RWPE1 (cell line): ENCODE data around the gene CORO7.
A peak's percentile ranks its signal among the peaks of the same experiment; 100 is the strongest.

ENCODE experiments used
- CTCF ChIA-PET: fragments of 350-600 bp; sonication (Branson Sonifier 250); formaldehyde crosslinking; extraction: SDS; loops from one replicate; lab custom pipeline; 2021; lab: Yijun Ruan, JAX
- POLR2A ChIA-PET: fragments of 400-600 bp; formaldehyde crosslinking; extraction: SDS; loops from one replicate; lab custom pipeline; 2020; ENCODE audit warnings: antibody characterized with exemption; ENCODE audit not compliant: low non-redundant PET; lab: Yijun Ruan, JAX
- DNase-seq: peaks from one replicate; pipeline ENCODE4 v3.0.0; 2012; ENCODE audit warnings: low spot score
- H3K27ac ChIP-seq: fragments of 450-650 bp; 2 replicates; pipeline ENCODE4 v1.5.1; 2017
- TF ChIP-seq, protein P1 (sequence below): fragments of 450-650 bp; conservative IDR thresholded peaks from 2 replicates; pipeline ENCODE4 v1.5.1; 2017; ENCODE audit warnings: low read depth, mild to moderate bottlenecking

CORO7 gene

DNA sequence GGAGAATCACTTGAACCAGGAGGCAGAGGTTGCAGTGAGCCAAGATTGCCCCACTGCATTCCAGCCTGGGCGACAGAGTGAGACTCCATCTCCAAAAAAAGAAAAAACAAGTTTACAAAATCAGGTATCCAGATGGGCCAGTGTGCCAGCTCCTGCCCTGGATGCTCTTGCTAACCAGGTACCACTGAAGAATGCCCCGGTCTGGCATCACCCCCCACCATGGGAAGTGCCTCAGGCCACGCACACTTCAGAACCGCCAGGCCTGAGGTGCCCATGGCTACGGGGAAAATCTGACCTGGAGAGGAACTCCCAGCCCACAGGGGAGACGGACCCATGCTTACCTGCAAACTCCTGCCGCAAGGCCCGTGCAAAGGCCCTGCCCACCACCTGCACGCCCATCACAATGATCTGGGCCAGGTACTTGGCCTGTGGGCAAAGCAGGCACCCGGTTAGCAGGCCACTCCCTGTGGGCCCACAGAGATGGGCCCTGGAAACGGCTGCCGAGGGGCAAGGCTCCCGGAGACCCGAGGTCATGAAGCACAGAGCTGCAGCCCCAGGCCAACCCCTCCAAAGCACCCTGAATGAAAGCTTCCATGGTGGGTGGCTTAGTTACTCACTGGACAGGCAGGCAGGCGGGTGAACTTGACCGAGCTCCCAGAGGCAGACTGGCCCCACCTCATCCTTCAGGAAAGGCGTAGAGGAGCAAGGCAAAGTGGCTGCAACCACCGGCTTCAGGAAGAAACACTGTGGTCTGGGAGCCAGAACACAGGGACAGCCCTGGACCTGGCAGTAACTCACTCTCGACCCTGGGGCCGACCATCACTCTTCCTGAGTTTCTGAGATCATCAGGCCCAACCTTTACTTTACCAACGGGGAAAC is 73.3 kb downstream of the CORO7 start:
- H3K27ac ChIP-seq, result peak overlapping the region; percentile 38
- CTCF ChIA-PET, result no interaction called here
- POLR2A ChIA-PET, result no interaction called here
- TF ChIP-seq, protein P1, sequence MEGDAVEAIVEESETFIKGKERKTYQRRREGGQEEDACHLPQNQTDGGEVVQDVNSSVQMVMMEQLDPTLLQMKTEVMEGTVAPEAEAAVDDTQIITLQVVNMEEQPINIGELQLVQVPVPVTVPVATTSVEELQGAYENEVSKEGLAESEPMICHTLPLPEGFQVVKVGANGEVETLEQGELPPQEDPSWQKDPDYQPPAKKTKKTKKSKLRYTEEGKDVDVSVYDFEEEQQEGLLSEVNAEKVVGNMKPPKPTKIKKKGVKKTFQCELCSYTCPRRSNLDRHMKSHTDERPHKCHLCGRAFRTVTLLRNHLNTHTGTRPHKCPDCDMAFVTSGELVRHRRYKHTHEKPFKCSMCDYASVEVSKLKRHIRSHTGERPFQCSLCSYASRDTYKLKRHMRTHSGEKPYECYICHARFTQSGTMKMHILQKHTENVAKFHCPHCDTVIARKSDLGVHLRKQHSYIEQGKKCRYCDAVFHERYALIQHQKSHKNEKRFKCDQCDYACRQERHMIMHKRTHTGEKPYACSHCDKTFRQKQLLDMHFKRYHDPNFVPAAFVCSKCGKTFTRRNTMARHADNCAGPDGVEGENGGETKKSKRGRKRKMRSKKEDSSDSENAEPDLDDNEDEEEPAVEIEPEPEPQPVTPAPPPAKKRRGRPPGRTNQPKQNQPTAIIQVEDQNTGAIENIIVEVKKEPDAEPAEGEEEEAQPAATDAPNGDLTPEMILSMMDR, result no peak
- no peak for DNase-seq

DNA sequence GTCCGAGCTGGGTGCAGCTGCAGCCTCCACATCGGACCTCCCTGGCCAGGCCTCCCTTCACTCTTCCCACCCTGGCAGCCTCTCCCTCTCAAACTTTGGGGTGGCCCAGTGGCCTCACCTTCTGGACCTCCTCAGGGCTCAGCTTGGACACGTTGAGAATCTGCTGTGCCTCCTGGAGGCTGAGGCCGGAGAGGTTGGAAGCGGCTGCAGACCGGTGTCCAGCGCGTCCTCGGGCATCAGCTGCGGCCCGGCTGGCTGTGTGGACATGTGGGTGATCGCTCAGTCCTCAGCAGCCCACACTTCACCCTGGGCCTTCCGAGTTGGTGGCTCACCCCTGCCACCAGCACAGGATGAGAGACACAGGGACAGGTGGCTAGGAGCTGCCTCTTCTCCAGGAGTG is 75.1 kb downstream of the CORO7 start:
- TF ChIP-seq, protein P1, result no peak
- ChIA-PET CTCF (interaction anchor here (0.6 to 2.2 kb wide), 4 partner anchors 11 to 62 kb away, joined by 3 to 7 read pairs (median 4); no protein-coding TSS in a partner anchor), POLR2A (interaction anchor here (0.6 kb wide), 1 partner anchor 380 kb away, joined by 4 read pairs; no protein-coding TSS in a partner anchor)
- no peak for DNase-seq
- peak overlapping the region; percentile 71 for H3K27ac ChIP-seq

DNA sequence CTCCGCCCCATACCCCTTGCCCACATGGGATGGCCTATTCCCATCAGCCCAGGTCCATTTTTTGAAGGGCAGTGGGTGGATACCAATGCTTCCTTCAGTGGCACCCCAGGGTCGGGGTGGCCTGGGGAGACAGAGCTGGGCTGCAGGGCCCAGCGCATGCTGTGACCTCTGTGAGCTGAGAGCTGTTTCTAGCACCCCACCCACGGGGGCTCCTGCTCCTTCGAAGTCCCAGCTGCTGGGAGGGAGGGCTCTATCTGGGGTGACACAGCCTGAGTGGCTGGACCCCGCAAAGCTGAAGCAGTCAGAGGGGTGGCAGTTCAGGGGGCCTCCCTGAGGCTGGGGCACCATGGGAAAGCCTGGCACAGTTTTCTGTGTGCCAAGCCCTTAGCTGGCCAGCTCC is 76.0 kb downstream of the CORO7 start:
- TF ChIP-seq, protein P1, result no peak
- DNase-seq, result no peak
- CTCF ChIA-PET, result interaction anchor here (0.6 to 2.2 kb wide), 3 partner anchors 11 to 62 kb away, joined by 3 to 7 read pairs (median 6); no protein-coding TSS in a partner anchor
- POLR2A ChIA-PET, result no interaction called here
- peak overlapping the region; percentile 71 for H3K27ac ChIP-seq

DNA sequence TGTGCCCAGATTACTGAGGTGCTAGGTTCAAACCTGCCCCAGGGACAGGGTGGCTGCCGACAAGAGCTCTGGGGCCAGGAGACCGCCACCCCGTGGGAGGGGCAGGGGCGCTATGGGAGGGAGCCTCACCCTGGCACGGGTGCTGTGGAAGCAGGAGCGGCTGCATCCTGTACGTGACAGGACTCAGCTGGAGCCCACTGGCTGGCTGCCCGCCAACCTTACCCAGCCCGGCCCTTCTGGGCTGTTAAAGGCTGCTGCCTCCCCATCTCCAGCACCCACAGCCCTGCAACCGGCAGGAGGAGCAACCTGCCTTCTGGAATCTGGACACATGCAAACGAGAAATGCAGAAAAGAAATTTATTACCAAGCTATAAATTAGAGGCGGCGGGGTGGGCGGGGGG is 76.5 kb downstream of the CORO7 start:
- DNase-seq, result no peak
- TF ChIP-seq, protein P1, result no peak
- peak overlapping the region; percentile 71 for H3K27ac ChIP-seq
- CTCF ChIA-PET, result interaction anchor here (0.6 kb wide), 1 partner anchor 52 kb away, joined by 3 read pairs; no protein-coding TSS in a partner anchor
- POLR2A ChIA-PET, result interaction anchor here (0.6 kb wide), 1 partner anchor 69 kb away, joined by 3 read pairs; no protein-coding TSS in a partner anchor

DNA sequence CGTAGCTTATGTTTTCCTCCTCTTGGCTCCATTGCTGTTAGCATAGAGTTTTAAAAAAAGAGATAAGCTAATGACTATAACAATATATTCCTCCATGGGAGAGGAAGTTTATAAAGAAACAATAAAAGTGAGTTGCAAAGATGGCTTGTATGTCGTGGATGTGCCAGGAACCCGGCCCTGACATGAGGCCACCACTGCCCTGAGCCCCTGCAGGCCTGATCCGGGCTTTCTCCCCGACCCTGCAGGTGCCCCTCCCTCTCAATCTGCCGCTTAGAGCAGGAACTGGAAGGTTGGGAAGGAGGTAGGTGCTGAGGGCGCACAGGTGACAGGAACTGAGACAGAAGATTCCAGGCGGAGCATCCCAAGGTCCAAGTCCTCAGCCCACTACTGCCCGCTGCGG is 76.9 kb downstream of the CORO7 start:
- POLR2A ChIA-PET, result interaction anchor here (0.6 kb wide), 1 partner anchor 70 kb away, joined by 3 read pairs; no protein-coding TSS in a partner anchor
- H3K27ac ChIP-seq, result peak overlapping the region; percentile 71
- DNase-seq, result no peak
- CTCF ChIA-PET, result interaction anchor here (1.1 kb wide), 1 partner anchor 357 kb away, joined by 4 read pairs; no protein-coding TSS in a partner anchor
- TF ChIP-seq, protein P1, result no peak

DNA sequence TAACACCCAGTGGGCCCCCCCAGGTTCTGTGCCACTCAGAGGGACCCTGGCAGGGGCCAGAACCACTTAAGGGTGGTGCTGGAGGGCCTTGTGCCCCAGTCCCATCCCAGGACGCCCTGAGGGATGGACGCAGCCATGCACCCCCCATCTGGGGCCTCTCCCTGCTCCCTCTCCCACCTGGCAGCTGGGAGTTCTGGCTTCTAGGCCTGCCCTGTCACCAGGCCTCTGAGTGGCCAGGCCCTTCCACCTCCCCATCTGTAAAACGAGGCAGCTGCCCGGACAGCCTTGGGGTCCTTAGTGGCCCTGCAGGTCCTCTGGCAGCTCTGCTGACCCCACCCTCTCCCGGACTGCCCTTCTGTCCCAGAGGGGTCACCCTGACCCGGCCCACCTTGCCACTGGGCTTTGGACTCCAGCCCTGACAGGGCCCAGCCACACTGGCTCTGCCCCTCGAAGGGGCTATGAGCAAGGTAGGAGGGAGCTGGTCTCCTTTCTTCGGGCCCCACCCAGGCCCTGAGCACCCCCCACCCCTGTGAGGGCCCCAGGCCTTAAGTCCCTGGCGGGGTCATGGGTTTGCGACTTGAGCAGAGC is 77.6 kb downstream of the CORO7 start:
- ChIA-PET CTCF (interaction anchor here (0.6 to 1.1 kb wide), 2 partner anchors 356 to 1581 kb away, joined by 3 to 4 read pairs; no protein-coding TSS in a partner anchor), POLR2A (no interaction called here)
- TF ChIP-seq, protein P1, result no peak
- DNase-seq, result no peak
- peak overlapping the region; percentile 71 for H3K27ac ChIP-seq
